Measurements from ENCODE around the gene CCDC13. TPM values are rescaled to one million over a fixed set of nuclear protein-coding genes. Genes with fewer than 3 reads are reported as not detected.

Gene CCDC13
- total RNA-seq, 1 experiment from 2014 or later: 0.79 TPM

DNA sequence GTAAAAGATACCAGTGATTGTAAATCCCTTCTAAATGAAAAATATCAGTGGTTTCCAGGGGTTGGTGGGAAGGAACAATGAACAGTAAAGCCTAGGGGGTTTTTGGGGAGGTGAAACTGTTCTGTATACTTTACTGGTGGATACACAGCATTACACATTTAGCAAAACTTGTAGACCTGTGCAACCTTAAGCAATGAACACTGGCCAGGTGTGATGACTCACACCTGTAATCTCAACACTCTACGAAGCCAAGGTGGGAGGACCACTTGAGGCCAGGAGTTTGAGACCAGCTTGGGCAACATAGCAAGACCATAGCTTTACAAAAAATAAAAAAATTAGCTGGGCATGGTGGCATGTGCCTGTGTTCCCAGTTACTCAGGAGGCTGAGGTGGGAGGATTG, 1.8 kb downstream of the CCDC13 start:
- H3K4me3 Mint-ChIP-seq: peak overlapping the region; percentile 45; the same call in 1 of the 2 replicates
- POLR2A ChIA-PET: no interaction called here
- peaks cover 10% of the 10 kb centered on the region for H3K4me1 Mint-ChIP-seq

More for the DNA sequence above, 1.8 kb downstream of the CCDC13 start:
- CTCF ChIA-PET: no interaction called here
- ATAC-seq (no peak), DNase-seq (ENCODE audit: low spot score) (no peak)
- Mint-ChIP-seq H3K9me3 (peaks cover 27% of the 10 kb centered on the region), H3K27ac (no peak overlapping the region), H3K36me3 (peaks cover 9% of the 10 kb centered on the region), H3K27me3 (ENCODE audit: low read depth) (peaks cover 29% of the 10 kb centered on the region)
- TF ChIP-seq, protein P1, sequence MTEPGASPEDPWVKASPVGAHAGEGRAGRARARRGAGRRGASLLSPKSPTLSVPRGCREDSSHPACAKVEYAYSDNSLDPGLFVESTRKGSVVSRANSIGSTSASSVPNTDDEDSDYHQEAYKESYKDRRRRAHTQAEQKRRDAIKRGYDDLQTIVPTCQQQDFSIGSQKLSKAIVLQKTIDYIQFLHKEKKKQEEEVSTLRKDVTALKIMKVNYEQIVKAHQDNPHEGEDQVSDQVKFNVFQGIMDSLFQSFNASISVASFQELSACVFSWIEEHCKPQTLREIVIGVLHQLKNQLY (CRISPR knock-in tag; IDR thresholded peaks at IDR 0.05): no peak
- TF ChIP-seq, protein P2, sequence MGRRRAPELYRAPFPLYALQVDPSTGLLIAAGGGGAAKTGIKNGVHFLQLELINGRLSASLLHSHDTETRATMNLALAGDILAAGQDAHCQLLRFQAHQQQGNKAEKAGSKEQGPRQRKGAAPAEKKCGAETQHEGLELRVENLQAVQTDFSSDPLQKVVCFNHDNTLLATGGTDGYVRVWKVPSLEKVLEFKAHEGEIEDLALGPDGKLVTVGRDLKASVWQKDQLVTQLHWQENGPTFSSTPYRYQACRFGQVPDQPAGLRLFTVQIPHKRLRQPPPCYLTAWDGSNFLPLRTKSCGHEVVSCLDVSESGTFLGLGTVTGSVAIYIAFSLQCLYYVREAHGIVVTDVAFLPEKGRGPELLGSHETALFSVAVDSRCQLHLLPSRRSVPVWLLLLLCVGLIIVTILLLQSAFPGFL (CRISPR knock-in tag; IDR thresholded peaks at IDR 0.05; ENCODE audit: borderline replicate concordance): no peak
- TF ChIP-seq, protein P3, sequence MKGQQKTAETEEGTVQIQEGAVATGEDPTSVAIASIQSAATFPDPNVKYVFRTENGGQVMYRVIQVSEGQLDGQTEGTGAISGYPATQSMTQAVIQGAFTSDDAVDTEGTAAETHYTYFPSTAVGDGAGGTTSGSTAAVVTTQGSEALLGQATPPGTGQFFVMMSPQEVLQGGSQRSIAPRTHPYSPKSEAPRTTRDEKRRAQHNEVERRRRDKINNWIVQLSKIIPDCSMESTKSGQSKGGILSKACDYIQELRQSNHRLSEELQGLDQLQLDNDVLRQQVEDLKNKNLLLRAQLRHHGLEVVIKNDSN (CRISPR knock-in tag; IDR thresholded peaks at IDR 0.05): no peak
- TF ChIP-seq GABPB1 (CRISPR knock-in tag; IDR thresholded peaks at IDR 0.05): no peak
- TF ChIP-seq, protein P4, sequence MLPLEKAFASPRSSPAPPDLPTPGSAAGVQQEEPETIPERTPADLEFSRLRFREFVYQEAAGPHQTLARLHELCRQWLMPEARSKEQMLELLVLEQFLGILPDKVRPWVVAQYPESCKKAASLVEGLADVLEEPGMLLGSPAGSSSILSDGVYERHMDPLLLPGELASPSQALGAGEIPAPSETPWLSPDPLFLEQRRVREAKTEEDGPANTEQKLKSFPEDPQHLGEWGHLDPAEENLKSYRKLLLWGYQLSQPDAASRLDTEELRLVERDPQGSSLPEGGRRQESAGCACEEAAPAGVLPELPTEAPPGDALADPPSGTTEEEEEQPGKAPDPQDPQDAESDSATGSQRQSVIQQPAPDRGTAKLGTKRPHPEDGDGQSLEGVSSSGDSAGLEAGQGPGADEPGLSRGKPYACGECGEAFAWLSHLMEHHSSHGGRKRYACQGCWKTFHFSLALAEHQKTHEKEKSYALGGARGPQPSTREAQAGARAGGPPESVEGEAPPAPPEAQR (CRISPR knock-in tag; IDR thresholded peaks at IDR 0.05): no peak
- TF ChIP-seq SP1 (CRISPR knock-in tag; conservative IDR thresholded peaks at IDR 0.05): no peak
- no peak for TF ChIP-seq ETV6 (CRISPR knock-in tag; IDR thresholded peaks at IDR 0.05)
- TF ChIP-seq IRF2 (CRISPR knock-in tag; IDR thresholded peaks at IDR 0.05; ENCODE audit: borderline replicate concordance, low read depth): no peak
- TF ChIP-seq, protein P5, sequence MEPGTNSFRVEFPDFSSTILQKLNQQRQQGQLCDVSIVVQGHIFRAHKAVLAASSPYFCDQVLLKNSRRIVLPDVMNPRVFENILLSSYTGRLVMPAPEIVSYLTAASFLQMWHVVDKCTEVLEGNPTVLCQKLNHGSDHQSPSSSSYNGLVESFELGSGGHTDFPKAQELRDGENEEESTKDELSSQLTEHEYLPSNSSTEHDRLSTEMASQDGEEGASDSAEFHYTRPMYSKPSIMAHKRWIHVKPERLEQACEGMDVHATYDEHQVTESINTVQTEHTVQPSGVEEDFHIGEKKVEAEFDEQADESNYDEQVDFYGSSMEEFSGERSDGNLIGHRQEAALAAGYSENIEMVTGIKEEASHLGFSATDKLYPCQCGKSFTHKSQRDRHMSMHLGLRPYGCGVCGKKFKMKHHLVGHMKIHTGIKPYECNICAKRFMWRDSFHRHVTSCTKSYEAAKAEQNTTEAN (CRISPR knock-in tag; IDR thresholded peaks at IDR 0.05): no peak
- TF ChIP-seq TCF7 (CRISPR knock-in tag; IDR thresholded peaks at IDR 0.05; ENCODE audit: low read depth): no peak
- no peak for TF ChIP-seq ZNF232 (CRISPR knock-in tag; IDR thresholded peaks at IDR 0.05)
- TF ChIP-seq, protein P6, sequence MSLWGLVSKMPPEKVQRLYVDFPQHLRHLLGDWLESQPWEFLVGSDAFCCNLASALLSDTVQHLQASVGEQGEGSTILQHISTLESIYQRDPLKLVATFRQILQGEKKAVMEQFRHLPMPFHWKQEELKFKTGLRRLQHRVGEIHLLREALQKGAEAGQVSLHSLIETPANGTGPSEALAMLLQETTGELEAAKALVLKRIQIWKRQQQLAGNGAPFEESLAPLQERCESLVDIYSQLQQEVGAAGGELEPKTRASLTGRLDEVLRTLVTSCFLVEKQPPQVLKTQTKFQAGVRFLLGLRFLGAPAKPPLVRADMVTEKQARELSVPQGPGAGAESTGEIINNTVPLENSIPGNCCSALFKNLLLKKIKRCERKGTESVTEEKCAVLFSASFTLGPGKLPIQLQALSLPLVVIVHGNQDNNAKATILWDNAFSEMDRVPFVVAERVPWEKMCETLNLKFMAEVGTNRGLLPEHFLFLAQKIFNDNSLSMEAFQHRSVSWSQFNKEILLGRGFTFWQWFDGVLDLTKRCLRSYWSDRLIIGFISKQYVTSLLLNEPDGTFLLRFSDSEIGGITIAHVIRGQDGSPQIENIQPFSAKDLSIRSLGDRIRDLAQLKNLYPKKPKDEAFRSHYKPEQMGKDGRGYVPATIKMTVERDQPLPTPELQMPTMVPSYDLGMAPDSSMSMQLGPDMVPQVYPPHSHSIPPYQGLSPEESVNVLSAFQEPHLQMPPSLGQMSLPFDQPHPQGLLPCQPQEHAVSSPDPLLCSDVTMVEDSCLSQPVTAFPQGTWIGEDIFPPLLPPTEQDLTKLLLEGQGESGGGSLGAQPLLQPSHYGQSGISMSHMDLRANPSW (CRISPR knock-in tag; conservative IDR thresholded peaks at IDR 0.05; ENCODE audit: low read depth): no peak
- TF ChIP-seq SMAD3 (CRISPR knock-in tag; IDR thresholded peaks at IDR 0.05; ENCODE audit: borderline replicate concordance): no peak
- TF ChIP-seq, protein P7, sequence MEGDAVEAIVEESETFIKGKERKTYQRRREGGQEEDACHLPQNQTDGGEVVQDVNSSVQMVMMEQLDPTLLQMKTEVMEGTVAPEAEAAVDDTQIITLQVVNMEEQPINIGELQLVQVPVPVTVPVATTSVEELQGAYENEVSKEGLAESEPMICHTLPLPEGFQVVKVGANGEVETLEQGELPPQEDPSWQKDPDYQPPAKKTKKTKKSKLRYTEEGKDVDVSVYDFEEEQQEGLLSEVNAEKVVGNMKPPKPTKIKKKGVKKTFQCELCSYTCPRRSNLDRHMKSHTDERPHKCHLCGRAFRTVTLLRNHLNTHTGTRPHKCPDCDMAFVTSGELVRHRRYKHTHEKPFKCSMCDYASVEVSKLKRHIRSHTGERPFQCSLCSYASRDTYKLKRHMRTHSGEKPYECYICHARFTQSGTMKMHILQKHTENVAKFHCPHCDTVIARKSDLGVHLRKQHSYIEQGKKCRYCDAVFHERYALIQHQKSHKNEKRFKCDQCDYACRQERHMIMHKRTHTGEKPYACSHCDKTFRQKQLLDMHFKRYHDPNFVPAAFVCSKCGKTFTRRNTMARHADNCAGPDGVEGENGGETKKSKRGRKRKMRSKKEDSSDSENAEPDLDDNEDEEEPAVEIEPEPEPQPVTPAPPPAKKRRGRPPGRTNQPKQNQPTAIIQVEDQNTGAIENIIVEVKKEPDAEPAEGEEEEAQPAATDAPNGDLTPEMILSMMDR (IDR thresholded peaks at IDR 0.05): no peak
- TF ChIP-seq FOXP1 (CRISPR knock-in tag; IDR thresholded peaks at IDR 0.05; ENCODE audit: borderline replicate concordance): no peak
- TF ChIP-seq ATF1 (CRISPR knock-in tag; IDR thresholded peaks at IDR 0.05): no peak
- TF ChIP-seq, protein P8, sequence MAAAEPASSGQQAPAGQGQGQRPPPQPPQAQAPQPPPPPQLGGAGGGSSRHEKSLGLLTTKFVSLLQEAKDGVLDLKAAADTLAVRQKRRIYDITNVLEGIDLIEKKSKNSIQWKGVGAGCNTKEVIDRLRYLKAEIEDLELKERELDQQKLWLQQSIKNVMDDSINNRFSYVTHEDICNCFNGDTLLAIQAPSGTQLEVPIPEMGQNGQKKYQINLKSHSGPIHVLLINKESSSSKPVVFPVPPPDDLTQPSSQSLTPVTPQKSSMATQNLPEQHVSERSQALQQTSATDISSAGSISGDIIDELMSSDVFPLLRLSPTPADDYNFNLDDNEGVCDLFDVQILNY (CRISPR knock-in tag; IDR thresholded peaks at IDR 0.05): no peak

Data from WTC11 (cell line).